HFFc6 (cell line): ENCODE results near the gene STXBP6. TPM values are rescaled to one million over a fixed set of nuclear protein-coding genes. Genes with fewer than 3 reads are reported as not detected.

Source experiments
- DNase-seq: peaks from one replicate; pipeline ENCODE4 v3.0.0-alpha.2; 2018
- H3K27ac Mint-ChIP-seq: 2 replicates; pipeline ENCODE4 v1.8.0; 2020; ENCODE audit warnings: mild to moderate bottlenecking, mixed read lengths
- H3K27me3 Mint-ChIP-seq: 2 replicates; pipeline ENCODE4 v1.8.0; 2021; ENCODE audit warnings: mild to moderate bottlenecking, moderate library complexity, mixed read lengths; ENCODE audit not compliant: insufficient read depth
- H3K36me3 Mint-ChIP-seq: 2 replicates; pipeline ENCODE4 v1.8.0; 2021; ENCODE audit warnings: low read depth, mixed read lengths
- H3K4me1 Mint-ChIP-seq: 2 replicates; pipeline ENCODE4 v1.8.0; 2020; ENCODE audit warnings: low read depth, mixed read lengths
- H3K4me3 Mint-ChIP-seq: 2 replicates; pipeline ENCODE4 v1.8.0; 2020; ENCODE audit warnings: mild to moderate bottlenecking, moderate library complexity, mixed read lengths
- H3K9me3 Mint-ChIP-seq: 2 replicates; pipeline ENCODE4 v1.8.0; 2020; ENCODE audit warnings: mild to moderate bottlenecking, mixed read lengths
- CTCF ChIP-seq: fragments of 200-600 bp; sonication (generic); IDR thresholded peaks from 2 replicates; pipeline ENCODE4 v1.5.0; 2021; ENCODE audit warnings: antibody characterized with exemption, mild to moderate bottlenecking
- total RNA-seq, 6 experiments: library from RNA; stranded (reverse); fragmentation: NEBNext Ultra II Directional; extraction: Animal tissue kit (Norgen Biotek cat#: 25700); gene quantifications; 2 replicates in 1 of 6; 3 replicates in 5 of 6; pipeline ENCODE4 v1.2.3, GENCODE V29; 2021

The STXBP6 gene
- total RNA-seq, 6 experiments from 2014 or later: 15.4 to 17.5 (median 17.0) TPM

GRCh38 chr14:24828486-24828885 lies 221.5 kb downstream of the STXBP6 start:
- Mint-ChIP-seq H3K27me3 (no peaks in the 10 kb centered on the region; the same call in 1 of the 2 replicates), H3K4me1 (peaks cover 18% of the 10 kb centered on the region), H3K9me3 (no peaks in the 10 kb centered on the region), H3K27ac (no peak overlapping the region), H3K4me3 (no peak overlapping the region), H3K36me3 (no peaks in the 10 kb centered on the region; the same call in 1 of the 2 replicates)
- peak; percentile 37 for DNase-seq
- TF ChIP-seq CTCF: no peak

- no peak overlapping the region for H3K27ac Mint-ChIP-seq
- peaks cover 18% of the 10 kb centered on the region for H3K4me1 Mint-ChIP-seq
- no peaks in the 10 kb centered on the region; the same call in 1 of the 2 replicates for H3K27me3 Mint-ChIP-seq
- no peak for DNase-seq
- no peak for TF ChIP-seq CTCF
- H3K9me3 Mint-ChIP-seq: no peaks in the 10 kb centered on the region
- H3K4me3 Mint-ChIP-seq: no peak overlapping the region
- H3K36me3 Mint-ChIP-seq: no peaks in the 10 kb centered on the region; the same call in 1 of the 2 replicates
These were observed 223.6 kb downstream of the STXBP6 start for GRCh38 chr14:24826390-24826789.

- TF ChIP-seq CTCF: no peak
- peaks cover 13% of the 10 kb centered on the region for H3K4me1 Mint-ChIP-seq
- no peak for DNase-seq
- H3K27me3 Mint-ChIP-seq: no peaks in the 10 kb centered on the region; the same call in none of the 2 replicates
- H3K27ac Mint-ChIP-seq: no peak overlapping the region
- no peaks in the 10 kb centered on the region for H3K9me3 Mint-ChIP-seq
- no peak overlapping the region for H3K4me3 Mint-ChIP-seq
- no peaks in the 10 kb centered on the region for H3K36me3 Mint-ChIP-seq
These were observed 229.3 kb downstream of the STXBP6 start for GRCh38 chr14:24820616-24821015.

GRCh38 chr14:24818823-24819341 lies 231.1 kb downstream of the STXBP6 start:
- no peak for TF ChIP-seq CTCF
- Mint-ChIP-seq H3K27ac (no peak overlapping the region), H3K4me1 (peaks cover 13% of the 10 kb centered on the region), H3K27me3 (no peaks in the 10 kb centered on the region; the same call in none of the 2 replicates), H3K4me3 (no peak overlapping the region), H3K9me3 (no peaks in the 10 kb centered on the region), H3K36me3 (no peaks in the 10 kb centered on the region)
- DNase-seq: no peak

GRCh38 chr14:24818058-24818822 lies 231.7 kb downstream of the STXBP6 start:
- no peaks in the 10 kb centered on the region; the same call in none of the 2 replicates for H3K27me3 Mint-ChIP-seq
- no peak overlapping the region for H3K4me3 Mint-ChIP-seq
- peaks cover 13% of the 10 kb centered on the region for H3K4me1 Mint-ChIP-seq
- H3K9me3 Mint-ChIP-seq: no peaks in the 10 kb centered on the region
- H3K27ac Mint-ChIP-seq: no peak overlapping the region
- DNase-seq: peak; percentile 29
- TF ChIP-seq CTCF: peak; percentile 5; the same call in 1 of the 2 replicates
- H3K36me3 Mint-ChIP-seq: no peaks in the 10 kb centered on the region
